A549 treated with GW870086 at 1 μM for 4 hours (cell line): Measurements from ENCODE around the gene SACM1L. TPM values are rescaled to one million over a fixed set of nuclear protein-coding genes. Genes with fewer than 3 reads are reported as not detected.

Source experiments
- total RNA-seq: library from RNA; stranded (reverse); fragments of 200-300 nt; extraction: Qiagen RNA extraction; gene quantifications from 5 replicates; pipeline ENCODE4 v1.2.3, GENCODE V29; 2022; ENCODE audit warnings: low read depth

The SACM1L gene, protein sequence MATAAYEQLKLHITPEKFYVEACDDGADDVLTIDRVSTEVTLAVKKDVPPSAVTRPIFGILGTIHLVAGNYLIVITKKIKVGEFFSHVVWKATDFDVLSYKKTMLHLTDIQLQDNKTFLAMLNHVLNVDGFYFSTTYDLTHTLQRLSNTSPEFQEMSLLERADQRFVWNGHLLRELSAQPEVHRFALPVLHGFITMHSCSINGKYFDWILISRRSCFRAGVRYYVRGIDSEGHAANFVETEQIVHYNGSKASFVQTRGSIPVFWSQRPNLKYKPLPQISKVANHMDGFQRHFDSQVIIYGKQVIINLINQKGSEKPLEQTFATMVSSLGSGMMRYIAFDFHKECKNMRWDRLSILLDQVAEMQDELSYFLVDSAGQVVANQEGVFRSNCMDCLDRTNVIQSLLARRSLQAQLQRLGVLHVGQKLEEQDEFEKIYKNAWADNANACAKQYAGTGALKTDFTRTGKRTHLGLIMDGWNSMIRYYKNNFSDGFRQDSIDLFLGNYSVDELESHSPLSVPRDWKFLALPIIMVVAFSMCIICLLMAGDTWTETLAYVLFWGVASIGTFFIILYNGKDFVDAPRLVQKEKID
- 13.6 to 17.9 TPM (median 16.7 TPM) in 5 replicates for total RNA-seq

DNA sequence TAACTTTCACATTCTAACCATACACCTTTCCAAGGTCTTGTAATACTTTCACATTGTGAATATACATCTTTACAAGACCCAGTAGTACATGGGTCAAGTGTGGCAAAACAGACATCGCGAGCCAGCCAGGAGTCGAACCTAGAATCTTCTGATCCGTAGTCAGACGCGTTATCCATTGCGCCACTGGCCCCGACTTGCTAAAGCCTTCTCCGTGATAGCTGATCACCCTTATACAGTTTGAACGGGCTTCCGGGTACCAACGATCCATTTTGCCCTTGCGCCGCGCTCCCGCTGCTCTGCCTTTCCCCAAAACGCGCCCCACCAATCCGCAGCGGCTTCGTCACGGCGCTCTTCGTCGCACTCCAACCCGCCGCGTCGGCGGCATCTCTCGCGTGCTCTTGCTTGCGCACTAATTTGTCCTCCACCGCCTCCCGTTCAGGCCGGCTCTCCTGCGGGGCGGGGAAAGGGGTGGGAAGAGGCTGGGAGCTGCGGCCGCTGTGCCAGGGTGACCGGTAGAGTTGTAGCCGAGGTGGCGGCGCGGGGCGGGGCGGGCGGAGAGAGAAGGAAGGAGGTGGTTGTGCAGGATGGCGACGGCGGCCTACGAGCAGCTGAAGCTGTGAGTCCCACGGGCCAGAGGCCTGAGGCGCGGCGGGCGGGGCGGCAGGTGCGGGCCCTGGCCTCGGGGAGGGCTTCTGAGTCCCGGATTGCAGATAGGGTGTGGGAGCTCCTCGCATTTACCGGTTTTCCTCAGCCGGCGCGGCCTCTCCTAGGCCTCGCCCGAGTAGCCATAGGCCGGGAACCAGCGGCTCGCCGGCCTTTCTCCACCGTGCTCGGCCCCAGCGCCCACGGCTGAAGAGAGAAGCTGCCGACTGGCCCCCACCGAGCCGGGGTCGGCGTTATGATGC, at the start of gene SACM1L:
TSS of gene SACM1L (plus strand) at position 515 of the 905 bp plus-strand sequence. CDS start at position 585, 70 bp downstream.

Other genes starting within 250 kb of the SACM1L start
- gene LIMD1, start 94.6 kb upstream of the SACM1L start, total RNA-seq, result 10.3 to 17.9 TPM (median 15.1 TPM) in 5 replicates
- 0.03 to 0.07 TPM (median 0.04 TPM) in 4 of 5 replicates, not detected in the other for gene SLC6A20, start 107.1 kb downstream of the SACM1L start, total RNA-seq
- gene LZTFL1, start 152.7 kb downstream of the SACM1L start, total RNA-seq, result 12.2 to 17.1 TPM (median 15.1 TPM) in 5 replicates
- gene CCR9, start 197.1 kb downstream of the SACM1L start, total RNA-seq, result not detected in 5 replicates